Astrocyte (in vitro differentiated cells and primary cell): ENCODE data around the gene MFN2.

Experiments
- EZH2 ChIP-seq: IDR thresholded peaks from 2 replicates; pipeline ENCODE4 v1.6.1; 2012; ENCODE audit warnings: mild to moderate bottlenecking, low read length, inconsistent platforms; ENCODE audit not compliant: insufficient read depth
- TF ChIP-seq, protein P1 (sequence below): IDR thresholded peaks from 2 replicates; pipeline ENCODE4 v1.5.1; 2011; ENCODE audit warnings: low read depth, mild to moderate bottlenecking, inconsistent platforms, low read length, moderate library complexity; ENCODE audit not compliant: insufficient read depth

DNA sequence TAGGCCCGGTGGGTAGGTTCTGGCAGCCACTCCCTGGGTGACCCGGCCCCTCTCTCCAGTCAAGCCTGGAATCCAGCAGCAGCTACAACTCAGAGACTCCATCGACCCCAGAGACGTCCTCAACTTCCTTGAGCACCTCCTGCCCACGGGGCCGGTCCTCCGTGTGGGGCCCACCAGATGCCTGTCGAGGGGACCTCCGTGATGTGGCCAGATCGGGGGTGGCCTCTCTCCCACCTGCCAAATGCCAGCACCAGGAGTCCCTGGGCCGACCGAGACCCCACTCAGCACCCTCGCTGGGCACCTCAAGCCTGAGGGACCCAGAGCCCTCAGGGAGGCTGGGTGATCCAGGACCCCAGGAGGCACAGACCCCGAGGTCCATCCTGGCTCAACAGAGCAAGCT, 41.8 kb downstream of the MFN2 start:
- TF ChIP-seq, protein P1, sequence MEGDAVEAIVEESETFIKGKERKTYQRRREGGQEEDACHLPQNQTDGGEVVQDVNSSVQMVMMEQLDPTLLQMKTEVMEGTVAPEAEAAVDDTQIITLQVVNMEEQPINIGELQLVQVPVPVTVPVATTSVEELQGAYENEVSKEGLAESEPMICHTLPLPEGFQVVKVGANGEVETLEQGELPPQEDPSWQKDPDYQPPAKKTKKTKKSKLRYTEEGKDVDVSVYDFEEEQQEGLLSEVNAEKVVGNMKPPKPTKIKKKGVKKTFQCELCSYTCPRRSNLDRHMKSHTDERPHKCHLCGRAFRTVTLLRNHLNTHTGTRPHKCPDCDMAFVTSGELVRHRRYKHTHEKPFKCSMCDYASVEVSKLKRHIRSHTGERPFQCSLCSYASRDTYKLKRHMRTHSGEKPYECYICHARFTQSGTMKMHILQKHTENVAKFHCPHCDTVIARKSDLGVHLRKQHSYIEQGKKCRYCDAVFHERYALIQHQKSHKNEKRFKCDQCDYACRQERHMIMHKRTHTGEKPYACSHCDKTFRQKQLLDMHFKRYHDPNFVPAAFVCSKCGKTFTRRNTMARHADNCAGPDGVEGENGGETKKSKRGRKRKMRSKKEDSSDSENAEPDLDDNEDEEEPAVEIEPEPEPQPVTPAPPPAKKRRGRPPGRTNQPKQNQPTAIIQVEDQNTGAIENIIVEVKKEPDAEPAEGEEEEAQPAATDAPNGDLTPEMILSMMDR = no peak
- no peak for TF ChIP-seq EZH2
